Subcutaneous abdominal adipose tissue (tissue), 5 donors: Measurements from ENCODE around the gene IER5L.

ENCODE experiments used
- H3K27ac ChIP-seq: one replicate; pipeline ENCODE4 v1.7.0; 2013; ENCODE audit warnings: low read depth, mild to moderate bottlenecking, inconsistent platforms, low read length, moderate library complexity
- H3K27me3 ChIP-seq, 5 donors: one replicate each; pipeline ENCODE4 v1.7.0; 2013; ENCODE audit warnings: low read length in 5 of 5, inconsistent platforms in 1 of 5; ENCODE audit not compliant: control insufficient read depth in 5 of 5, insufficient read depth in 4 of 5
- H3K36me3 ChIP-seq, 5 donors: one replicate each; pipeline ENCODE4 v1.7.0; 2013; ENCODE audit warnings: low read length in 5 of 5; ENCODE audit not compliant: control insufficient read depth in 5 of 5, insufficient read depth in 5 of 5
- H3K4me1 ChIP-seq, 5 donors: one replicate each; pipeline ENCODE4 v1.7.0; 2013; ENCODE audit warnings: low read length in 5 of 5, mild to moderate bottlenecking in 3 of 5, moderate library complexity in 1 of 5; ENCODE audit not compliant: control insufficient read depth in 5 of 5, insufficient read depth in 5 of 5
- H3K4me3 ChIP-seq, 5 donors: one replicate each; pipeline ENCODE4 v1.7.0; 2013; ENCODE audit warnings: low read length in 5 of 5, low read depth in 1 of 5
- H3K9ac ChIP-seq, 5 donors: one replicate each; pipeline ENCODE4 v1.7.0; 2013; ENCODE audit warnings: low read length in 5 of 5, mild to moderate bottlenecking in 4 of 5, moderate library complexity in 3 of 5
- H3K9me3 ChIP-seq, 5 donors: one replicate each; pipeline ENCODE4 v1.7.0; 2013; ENCODE audit warnings: low read length in 5 of 5; ENCODE audit not compliant: control insufficient read depth in 5 of 5
- donor health status: healthy.
- donor health status: healthy.
- donor health status: healthy.
- donor health status: healthy.
- donor health status: healthy.

Gene IER5L

GRCh38 chr9:129220771-129221170, 42.7 kb upstream of the IER5L start:
- Histone ChIP-seq H3K4me1 (peaks cover 0 to 13% (median 6%) of the 10 kb centered on the region in 5 donors), H3K4me3 (no peak overlapping the region)

DNA sequence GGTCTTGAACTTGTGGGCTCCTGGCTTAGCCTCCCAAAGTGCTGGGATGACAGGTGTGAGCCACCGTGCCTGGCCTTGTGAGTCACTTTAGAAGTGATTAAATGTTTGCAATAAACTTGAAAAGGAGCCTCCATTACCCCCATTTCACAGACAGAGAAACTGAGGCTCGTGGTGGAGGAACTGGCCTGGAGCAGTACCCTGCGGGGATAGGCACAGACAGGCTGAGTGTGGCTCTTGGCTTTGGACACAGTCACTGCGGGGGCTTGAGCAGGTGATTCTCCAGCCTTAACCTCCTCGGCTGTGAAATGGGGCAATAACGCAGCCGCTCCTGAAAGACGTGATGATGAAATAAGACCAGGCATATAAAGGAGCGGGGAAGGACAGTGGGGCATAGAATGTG, 40.9 kb upstream of the IER5L start:
- Histone ChIP-seq H3K36me3 (no peaks in the 10 kb centered on the region), H3K9ac (no peak overlapping the region), H3K9me3 (no peaks in the 10 kb centered on the region), H3K4me1 (no peaks in the 10 kb centered on the region), H3K27me3 (peaks cover 0 to 3% (median 0%) of the 10 kb centered on the region in 5 donors), H3K27ac (no peak overlapping the region), H3K4me3 (no peak overlapping the region)

More at GRCh38 chr9:129220771-129221170, 42.7 kb upstream of the IER5L start:
- Histone ChIP-seq H3K36me3 (no peaks in the 10 kb centered on the region), H3K27me3 (peaks cover 0 to 3% (median 0%) of the 10 kb centered on the region in 5 donors), H3K9me3 (no peaks in the 10 kb centered on the region), H3K27ac (no peak overlapping the region), H3K9ac (no peak overlapping the region)

GRCh38 chr9:129218272-129218625, 40.2 kb upstream of the IER5L start:
- no peak overlapping the region for H3K9ac ChIP-seq
- peaks cover 0 to 3% (median 0%) of the 10 kb centered on the region in 5 donors for H3K27me3 ChIP-seq
- no peaks in the 10 kb centered on the region for H3K4me1 ChIP-seq
- H3K9me3 ChIP-seq = no peaks in the 10 kb centered on the region
- no peak overlapping the region for H3K27ac ChIP-seq
- H3K4me3 ChIP-seq = no peak overlapping the region
- H3K36me3 ChIP-seq = no peaks in the 10 kb centered on the region

DNA sequence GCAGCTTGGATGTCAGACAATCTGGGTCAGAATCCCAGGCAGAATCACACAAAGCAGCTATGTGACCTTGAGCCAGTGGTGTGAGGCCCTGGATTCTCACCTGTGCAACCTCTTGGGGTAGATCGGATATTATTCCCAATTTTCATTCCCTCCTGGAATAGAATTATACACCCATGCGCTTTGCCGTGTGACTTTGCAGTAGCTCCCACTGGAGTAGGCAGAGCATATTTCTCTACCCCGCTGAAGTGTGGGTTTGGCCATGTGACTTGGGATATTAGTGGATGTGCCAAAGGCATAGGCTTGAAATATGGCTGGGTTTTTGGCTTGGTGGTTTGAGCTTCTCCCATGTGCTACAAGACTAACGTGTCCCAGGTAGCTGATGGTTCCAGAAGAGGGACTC, 35.5 kb upstream of the IER5L start:
- H3K4me1 ChIP-seq = no peaks in the 10 kb centered on the region
- no peaks in the 10 kb centered on the region for H3K9me3 ChIP-seq
- no peaks in the 10 kb centered on the region for H3K36me3 ChIP-seq
- H3K9ac ChIP-seq = no peak overlapping the region
- peaks cover 0 to 3% (median 0%) of the 10 kb centered on the region in 5 donors for H3K27me3 ChIP-seq
- no peak overlapping the region for H3K4me3 ChIP-seq
- no peak overlapping the region for H3K27ac ChIP-seq

DNA sequence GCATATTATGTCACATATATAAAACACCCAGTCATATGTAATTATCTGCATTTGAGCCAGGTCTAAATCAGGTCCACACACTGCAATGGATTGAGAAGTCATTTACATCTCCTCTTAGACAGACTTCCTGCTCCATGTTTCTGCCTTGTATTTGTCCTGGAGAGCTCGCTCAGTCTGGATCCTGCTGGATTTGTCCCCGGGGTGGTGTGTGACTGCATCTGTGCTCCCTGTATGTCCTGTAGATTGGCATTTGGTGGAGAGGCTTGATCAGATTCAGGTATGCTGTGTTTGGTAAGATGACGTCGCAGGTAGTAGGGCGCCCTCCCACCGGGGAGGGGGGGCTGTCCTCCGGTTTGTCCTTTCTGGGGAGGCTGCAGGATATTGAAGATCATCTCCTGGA, 33.6 kb upstream of the IER5L start:
- Histone ChIP-seq H3K4me3 (no peak overlapping the region), H3K27me3 (peaks cover 0 to 3% (median 0%) of the 10 kb centered on the region in 5 donors), H3K9me3 (no peaks in the 10 kb centered on the region), H3K4me1 (no peaks in the 10 kb centered on the region), H3K9ac (no peak overlapping the region), H3K27ac (no peak overlapping the region), H3K36me3 (no peaks in the 10 kb centered on the region)

- no peak overlapping the region for H3K27ac ChIP-seq
- no peaks in the 10 kb centered on the region for H3K36me3 ChIP-seq
- no peak overlapping the region for H3K9ac ChIP-seq
- H3K4me1 ChIP-seq = no peaks in the 10 kb centered on the region
- H3K9me3 ChIP-seq = no peaks in the 10 kb centered on the region
- H3K4me3 ChIP-seq = no peak overlapping the region
- peaks cover 0 to 3% (median 0%) of the 10 kb centered on the region in 5 donors for H3K27me3 ChIP-seq
Observed at GRCh38 chr9:129210125-129210524, 32.1 kb upstream of the IER5L start.

GRCh38 chr9:129209580-129209979, 31.5 kb upstream of the IER5L start:
- Histone ChIP-seq H3K27me3 (peaks cover 0 to 3% (median 0%) of the 10 kb centered on the region in 5 donors), H3K36me3 (no peaks in the 10 kb centered on the region), H3K4me3 (no peak overlapping the region)

GRCh38 chr9:129209109-129209508, 31.0 kb upstream of the IER5L start:
- H3K9ac ChIP-seq = no peak overlapping the region
- no peaks in the 10 kb centered on the region for H3K4me1 ChIP-seq
- no peak overlapping the region for H3K27ac ChIP-seq
- H3K27me3 ChIP-seq = peaks cover 0 to 3% (median 0%) of the 10 kb centered on the region in 5 donors
- H3K4me3 ChIP-seq = no peak overlapping the region
- no peaks in the 10 kb centered on the region for H3K36me3 ChIP-seq
- H3K9me3 ChIP-seq = no peaks in the 10 kb centered on the region

More at GRCh38 chr9:129209580-129209979, 31.5 kb upstream of the IER5L start:
- Histone ChIP-seq H3K9me3 (no peaks in the 10 kb centered on the region), H3K27ac (no peak overlapping the region), H3K9ac (no peak overlapping the region), H3K4me1 (no peaks in the 10 kb centered on the region)

DNA sequence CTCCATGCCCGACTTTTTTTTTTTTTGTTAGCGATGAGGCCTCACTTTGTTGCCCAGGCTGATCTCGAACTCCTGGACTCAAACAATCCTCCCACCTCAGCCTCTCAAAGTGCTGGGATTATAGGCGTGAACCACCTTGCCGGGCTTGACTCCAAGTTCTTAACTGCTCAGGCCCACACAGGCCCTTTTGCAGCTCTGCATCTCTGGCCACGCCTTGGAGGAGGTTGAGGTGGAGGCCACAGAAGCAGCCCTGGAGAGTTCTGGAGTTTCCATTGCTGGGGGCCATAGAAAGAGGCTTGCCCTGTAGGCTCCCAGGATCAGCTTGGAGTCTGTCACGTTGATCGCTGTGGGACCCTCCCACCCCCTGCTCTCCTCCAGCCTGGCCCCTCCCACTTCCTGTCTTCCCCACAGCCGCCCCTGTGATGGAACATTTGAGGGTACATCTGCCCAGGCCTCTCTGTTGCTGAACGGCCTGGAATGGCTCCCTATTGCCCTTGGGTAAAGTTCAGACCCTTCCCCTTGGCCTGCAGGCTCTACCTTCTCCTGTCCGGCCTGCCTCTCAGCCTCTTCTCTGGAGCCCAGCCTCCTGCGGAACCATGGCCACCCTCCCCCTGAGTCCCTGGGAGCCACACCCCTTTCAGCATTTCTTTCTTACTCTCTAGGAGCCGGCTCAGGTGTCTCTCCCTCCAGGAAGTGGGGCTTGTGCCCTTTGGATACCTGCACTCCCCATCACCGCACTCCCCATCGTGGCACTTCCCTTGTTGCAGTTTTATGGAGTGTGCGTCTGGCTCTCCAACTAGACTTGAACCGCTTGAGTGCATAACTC, 30.4 kb upstream of the IER5L start:
- peaks cover 0 to 3% (median 0%) of the 10 kb centered on the region in 5 donors for H3K27me3 ChIP-seq
- H3K27ac ChIP-seq = no peak overlapping the region
- H3K9me3 ChIP-seq = no peaks in the 10 kb centered on the region
- H3K36me3 ChIP-seq = no peaks in the 10 kb centered on the region
- H3K4me1 ChIP-seq = peaks cover 0 to 3% (median 2%) of the 10 kb centered on the region in 5 donors
- no peak overlapping the region for H3K4me3 ChIP-seq
- H3K9ac ChIP-seq = no peak overlapping the region

- H3K36me3 ChIP-seq = no peaks in the 10 kb centered on the region
- H3K9ac ChIP-seq = no peak overlapping the region
- H3K4me1 ChIP-seq = peaks cover 0 to 10% (median 7%) of the 10 kb centered on the region in 5 donors
- no peak overlapping the region for H3K4me3 ChIP-seq
- peaks cover 0 to 3% (median 0%) of the 10 kb centered on the region in 5 donors for H3K27me3 ChIP-seq
- no peaks in the 10 kb centered on the region for H3K9me3 ChIP-seq
- no peak overlapping the region for H3K27ac ChIP-seq
Observed at GRCh38 chr9:129206905-129207304, 28.8 kb upstream of the IER5L start.
